Measurements from ENCODE around the gene IWS1. TPM values are rescaled to one million over a fixed set of nuclear protein-coding genes. Genes with fewer than 3 reads are reported as not detected.
A peak's percentile ranks its signal among the peaks of the same experiment; 100 is the strongest.

Gene IWS1
- total and polyA plus RNA-seq, 9 of the 15 experiments (the other 6 are each of a cell fraction or from before 2014, with no cell fraction given): 20.8 to 67.2 (median 46.6) TPM

DNA sequence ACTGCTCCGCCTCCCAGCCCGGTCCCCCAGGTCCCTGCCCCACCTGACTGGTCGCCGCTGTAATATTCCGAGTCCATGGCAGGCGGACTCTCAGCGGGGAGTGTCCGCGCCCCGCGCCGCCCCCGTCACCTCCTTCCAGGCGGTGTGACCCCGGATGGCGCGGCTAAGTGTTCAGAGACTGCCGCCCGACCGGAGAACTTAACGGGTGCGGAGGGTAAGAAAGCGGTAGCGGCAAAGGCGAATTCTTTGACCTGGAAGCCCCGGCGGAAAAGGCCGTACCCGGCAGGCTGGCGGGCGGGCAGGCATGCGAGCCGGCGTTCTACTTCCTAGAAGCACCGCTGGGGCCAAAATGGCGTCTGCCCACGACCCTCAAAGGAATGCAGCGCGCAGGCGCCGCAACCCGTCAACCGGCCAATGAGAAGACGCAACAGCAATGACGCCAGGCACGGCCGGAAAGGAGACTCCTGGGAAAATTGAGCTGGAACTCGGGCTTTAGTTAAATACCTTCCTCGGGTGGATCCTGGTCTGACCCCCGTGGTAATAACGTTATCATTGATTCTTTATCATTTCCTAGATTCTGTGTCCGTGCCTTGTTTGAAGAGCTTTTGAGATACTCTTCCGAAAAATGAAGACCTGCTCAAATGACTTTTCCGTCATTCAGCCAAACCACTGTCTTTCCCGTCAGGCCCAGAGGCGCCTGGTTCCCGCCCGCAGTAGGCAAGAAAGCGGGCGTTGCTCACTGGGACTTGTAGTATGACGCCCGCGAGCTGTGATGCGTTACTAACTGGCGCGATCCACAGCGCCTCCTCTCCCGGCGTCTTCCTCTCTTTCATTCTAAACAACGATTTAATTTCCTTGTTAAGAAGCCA, at the start of gene IWS1 (continued):
- no peak for TF ChIP-seq SFPQ (IDR thresholded peaks at IDR 0.05; ENCODE audit: low read depth, low read length)
- TF ChIP-seq TBL1XR1 (IDR thresholded peaks at IDR 0.05; ENCODE audit: low read length in 2 of 2): 0 out of 4 replicates have a peak, but pooled peaks of 1 of the 2 experiments have one; percentile 28
- no peak for TF ChIP-seq SMARCA4 (IDR thresholded peaks at IDR 0.05)
- no peak for TF ChIP-seq TFAM (CRISPR knock-in tag; conservative IDR thresholded peaks at IDR 0.05)
- TF ChIP-seq, protein P1, sequence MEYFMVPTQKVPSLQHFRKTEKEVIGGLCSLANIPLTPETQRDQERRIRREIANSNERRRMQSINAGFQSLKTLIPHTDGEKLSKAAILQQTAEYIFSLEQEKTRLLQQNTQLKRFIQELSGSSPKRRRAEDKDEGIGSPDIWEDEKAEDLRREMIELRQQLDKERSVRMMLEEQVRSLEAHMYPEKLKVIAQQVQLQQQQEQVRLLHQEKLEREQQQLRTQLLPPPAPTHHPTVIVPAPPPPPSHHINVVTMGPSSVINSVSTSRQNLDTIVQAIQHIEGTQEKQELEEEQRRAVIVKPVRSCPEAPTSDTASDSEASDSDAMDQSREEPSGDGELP (CRISPR knock-in tag; IDR thresholded peaks at IDR 0.05; ENCODE audit: borderline replicate concordance): peak; percentile 59; the same call in 1 of the 2 replicates
- TF ChIP-seq ZNF444 (CRISPR knock-in tag; IDR thresholded peaks at IDR 0.05): no peak
- TF ChIP-seq ZNF212 (CRISPR knock-in tag; IDR thresholded peaks at IDR 0.05): no peak
- no peak for TF ChIP-seq CC2D1A (IDR thresholded peaks at IDR 0.05)
- TF ChIP-seq ZKSCAN1 (IDR thresholded peaks at IDR 0.05; ENCODE audit: low read depth, low read length): 0 out of 2 replicates have a peak, but pooled peaks have one; percentile 18
- TF ChIP-seq, protein P2, sequence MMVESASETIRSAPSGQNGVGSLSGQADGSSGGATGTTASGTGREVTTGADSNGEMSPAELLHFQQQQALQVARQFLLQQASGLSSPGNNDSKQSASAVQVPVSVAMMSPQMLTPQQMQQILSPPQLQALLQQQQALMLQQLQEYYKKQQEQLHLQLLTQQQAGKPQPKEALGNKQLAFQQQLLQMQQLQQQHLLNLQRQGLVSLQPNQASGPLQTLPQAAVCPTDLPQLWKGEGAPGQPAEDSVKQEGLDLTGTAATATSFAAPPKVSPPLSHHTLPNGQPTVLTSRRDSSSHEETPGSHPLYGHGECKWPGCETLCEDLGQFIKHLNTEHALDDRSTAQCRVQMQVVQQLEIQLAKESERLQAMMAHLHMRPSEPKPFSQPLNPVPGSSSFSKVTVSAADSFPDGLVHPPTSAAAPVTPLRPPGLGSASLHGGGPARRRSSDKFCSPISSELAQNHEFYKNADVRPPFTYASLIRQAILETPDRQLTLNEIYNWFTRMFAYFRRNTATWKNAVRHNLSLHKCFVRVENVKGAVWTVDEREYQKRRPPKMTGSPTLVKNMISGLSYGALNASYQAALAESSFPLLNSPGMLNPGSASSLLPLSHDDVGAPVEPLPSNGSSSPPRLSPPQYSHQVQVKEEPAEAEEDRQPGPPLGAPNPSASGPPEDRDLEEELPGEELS (CRISPR knock-in tag; IDR thresholded peaks at IDR 0.05; ENCODE audit: borderline replicate concordance): no peak
- TF ChIP-seq BMI1 (IDR thresholded peaks at IDR 0.05; ENCODE audit: low read length): no peak
- TF ChIP-seq HDAC6 (IDR thresholded peaks at IDR 0.05; ENCODE audit: low read depth, low read length): no peak
- TF ChIP-seq RBM34 (IDR thresholded peaks at IDR 0.05; ENCODE audit: borderline replicate concordance, insufficient read depth, low read length): no peak
- no peak for TF ChIP-seq ZNF583 (CRISPR knock-in tag; IDR thresholded peaks at IDR 0.05)
- 0 out of 2 replicates have a peak, but pooled peaks have one; percentile 12 for TF ChIP-seq CTBP1 (IDR thresholded peaks at IDR 0.05; ENCODE audit: borderline replicate concordance)
- TF ChIP-seq ZNF75A (CRISPR knock-in tag; IDR thresholded peaks at IDR 0.05): no peak
- no peak for TF ChIP-seq MCM2 (IDR thresholded peaks at IDR 0.05; ENCODE audit: low read depth)
- peak; percentile 69; the same call in 1 of the 2 replicates for TF ChIP-seq PREB (CRISPR knock-in tag; IDR thresholded peaks at IDR 0.05)
- peak; percentile 100 for TF ChIP-seq CXXC5 (CRISPR knock-in tag; IDR thresholded peaks at IDR 0.05)
- peak; percentile 91 for TF ChIP-seq POLR2A (conservative IDR thresholded peaks at IDR 0.05)
- TF ChIP-seq ATF6 (CRISPR knock-in tag; IDR thresholded peaks at IDR 0.05): no peak
